Glutamatergic neuron (in vitro differentiated cells): ENCODE data around the gene FAT1. TPM values are rescaled to one million over a fixed set of nuclear protein-coding genes. Genes with fewer than 3 reads are reported as not detected.

Experiments
- DNase-seq: peaks from one replicate; pipeline ENCODE4 v3.0.0; 2022
- H3K27ac Mint-ChIP-seq: one replicate; pipeline ENCODE4 v1.8.0; 2020; ENCODE audit warnings: mild to moderate bottlenecking, mixed read lengths, inconsistent platforms; ENCODE audit not compliant: unreplicated experiment
- H3K27me3 Mint-ChIP-seq: one replicate; pipeline ENCODE4 v1.8.0; 2020; ENCODE audit warnings: mild to moderate bottlenecking, moderate library complexity, mixed read lengths, inconsistent platforms; ENCODE audit not compliant: unreplicated experiment
- H3K36me3 Mint-ChIP-seq: one replicate; pipeline ENCODE4 v1.8.0; 2020; ENCODE audit warnings: mild to moderate bottlenecking, mixed read lengths, inconsistent platforms; ENCODE audit not compliant: unreplicated experiment
- H3K4me1 Mint-ChIP-seq: one replicate; pipeline ENCODE4 v1.8.0; 2020; ENCODE audit warnings: mild to moderate bottlenecking, low read depth, mixed read lengths, inconsistent platforms; ENCODE audit not compliant: unreplicated experiment
- H3K4me3 Mint-ChIP-seq: one replicate; pipeline ENCODE4 v1.8.0; 2020; ENCODE audit warnings: mild to moderate bottlenecking, mixed read lengths, inconsistent platforms; ENCODE audit not compliant: unreplicated experiment
- H3K9me3 Mint-ChIP-seq: one replicate; pipeline ENCODE4 v1.8.0; 2020; ENCODE audit warnings: mild to moderate bottlenecking, moderate library complexity, mixed read lengths, inconsistent platforms; ENCODE audit not compliant: unreplicated experiment
- total RNA-seq: library from RNA; stranded (reverse); fragmentation: NEBNext Ultra II Directional; extraction: Animal tissue kit (Norgen Biotek cat#: 25700); gene quantifications from one replicate; pipeline ENCODE4 v1.2.1, GENCODE V29; 2021; ENCODE audit not compliant: unreplicated experiment
- TF ChIP-seq, protein P1 (sequence below): fragments of 200-600 bp; sonication (generic); IDR thresholded peaks from one replicate; pipeline ENCODE4 v1.5.0; 2021; ENCODE audit not compliant: partially characterized antibody, unreplicated experiment

The FAT1 gene
- total RNA-seq, 1 donor from 2014 or later: 34.3 TPM

DNA sequence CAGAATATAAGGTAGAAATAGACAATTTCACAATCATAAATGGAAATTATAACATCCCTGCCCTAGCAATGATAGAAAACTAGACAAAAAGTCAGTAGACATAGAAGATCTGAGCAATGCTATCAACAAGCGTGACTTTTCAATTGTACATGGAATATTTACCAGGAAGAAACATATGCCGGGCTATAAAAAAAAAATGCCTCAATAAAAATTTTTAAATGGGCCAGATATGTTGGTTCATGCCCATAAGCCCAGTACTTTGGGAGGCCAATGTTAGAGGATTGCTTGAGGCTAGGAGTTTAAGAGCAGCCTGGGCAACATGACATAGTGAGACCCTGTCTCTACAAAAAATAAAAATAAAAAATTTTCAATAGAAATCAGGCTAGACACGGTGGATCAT lies 163.0 kb downstream of the FAT1 start:
- H3K36me3 Mint-ChIP-seq: no peaks in the 10 kb centered on the region
- no peak overlapping the region for H3K4me3 Mint-ChIP-seq
- no peak for DNase-seq
- H3K4me1 Mint-ChIP-seq: peaks cover 16% of the 10 kb centered on the region
- TF ChIP-seq, protein P1, sequence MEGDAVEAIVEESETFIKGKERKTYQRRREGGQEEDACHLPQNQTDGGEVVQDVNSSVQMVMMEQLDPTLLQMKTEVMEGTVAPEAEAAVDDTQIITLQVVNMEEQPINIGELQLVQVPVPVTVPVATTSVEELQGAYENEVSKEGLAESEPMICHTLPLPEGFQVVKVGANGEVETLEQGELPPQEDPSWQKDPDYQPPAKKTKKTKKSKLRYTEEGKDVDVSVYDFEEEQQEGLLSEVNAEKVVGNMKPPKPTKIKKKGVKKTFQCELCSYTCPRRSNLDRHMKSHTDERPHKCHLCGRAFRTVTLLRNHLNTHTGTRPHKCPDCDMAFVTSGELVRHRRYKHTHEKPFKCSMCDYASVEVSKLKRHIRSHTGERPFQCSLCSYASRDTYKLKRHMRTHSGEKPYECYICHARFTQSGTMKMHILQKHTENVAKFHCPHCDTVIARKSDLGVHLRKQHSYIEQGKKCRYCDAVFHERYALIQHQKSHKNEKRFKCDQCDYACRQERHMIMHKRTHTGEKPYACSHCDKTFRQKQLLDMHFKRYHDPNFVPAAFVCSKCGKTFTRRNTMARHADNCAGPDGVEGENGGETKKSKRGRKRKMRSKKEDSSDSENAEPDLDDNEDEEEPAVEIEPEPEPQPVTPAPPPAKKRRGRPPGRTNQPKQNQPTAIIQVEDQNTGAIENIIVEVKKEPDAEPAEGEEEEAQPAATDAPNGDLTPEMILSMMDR: no peak
- no peak overlapping the region for H3K27ac Mint-ChIP-seq
- H3K27me3 Mint-ChIP-seq: peaks cover 5% of the 10 kb centered on the region
- H3K9me3 Mint-ChIP-seq: peaks cover 5% of the 10 kb centered on the region

DNA sequence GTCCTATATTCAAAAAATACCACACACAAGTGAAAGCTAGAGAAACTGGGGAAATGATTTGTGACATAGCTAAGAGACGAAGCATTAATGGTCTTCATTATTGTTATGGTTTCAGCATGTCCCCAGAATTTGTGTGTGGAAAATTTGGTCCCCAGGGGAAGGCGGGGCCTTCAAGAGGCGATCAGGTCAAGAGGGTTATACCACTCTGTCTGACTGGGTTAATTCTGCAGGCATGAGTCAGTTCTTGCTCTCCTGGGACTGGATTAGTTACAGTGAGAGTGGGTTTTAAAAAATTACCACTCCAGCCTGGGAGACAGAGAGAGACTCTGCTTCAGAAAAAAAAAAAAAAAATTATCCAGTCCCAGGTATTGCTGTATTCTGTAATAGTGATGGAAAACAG lies 166.2 kb downstream of the FAT1 start:
- no peak overlapping the region for H3K27ac Mint-ChIP-seq
- H3K4me1 Mint-ChIP-seq: peaks cover 17% of the 10 kb centered on the region
- no peak overlapping the region for H3K4me3 Mint-ChIP-seq
- H3K27me3 Mint-ChIP-seq: peaks cover 8% of the 10 kb centered on the region
- H3K36me3 Mint-ChIP-seq: no peaks in the 10 kb centered on the region
- TF ChIP-seq, protein P1: no peak
- H3K9me3 Mint-ChIP-seq: peaks cover 3% of the 10 kb centered on the region
- peak; percentile 66 for DNase-seq

- peaks cover 8% of the 10 kb centered on the region for H3K27me3 Mint-ChIP-seq
- no peak overlapping the region for H3K4me3 Mint-ChIP-seq
- no peak overlapping the region for H3K27ac Mint-ChIP-seq
- peaks cover 3% of the 10 kb centered on the region for H3K9me3 Mint-ChIP-seq
- no peak for DNase-seq
- H3K4me1 Mint-ChIP-seq: peaks cover 17% of the 10 kb centered on the region
- TF ChIP-seq, protein P1: no peak
- no peaks in the 10 kb centered on the region for H3K36me3 Mint-ChIP-seq
These were observed 166.6 kb downstream of the FAT1 start for GRCh38 chr4:186557061-186557460.

DNA sequence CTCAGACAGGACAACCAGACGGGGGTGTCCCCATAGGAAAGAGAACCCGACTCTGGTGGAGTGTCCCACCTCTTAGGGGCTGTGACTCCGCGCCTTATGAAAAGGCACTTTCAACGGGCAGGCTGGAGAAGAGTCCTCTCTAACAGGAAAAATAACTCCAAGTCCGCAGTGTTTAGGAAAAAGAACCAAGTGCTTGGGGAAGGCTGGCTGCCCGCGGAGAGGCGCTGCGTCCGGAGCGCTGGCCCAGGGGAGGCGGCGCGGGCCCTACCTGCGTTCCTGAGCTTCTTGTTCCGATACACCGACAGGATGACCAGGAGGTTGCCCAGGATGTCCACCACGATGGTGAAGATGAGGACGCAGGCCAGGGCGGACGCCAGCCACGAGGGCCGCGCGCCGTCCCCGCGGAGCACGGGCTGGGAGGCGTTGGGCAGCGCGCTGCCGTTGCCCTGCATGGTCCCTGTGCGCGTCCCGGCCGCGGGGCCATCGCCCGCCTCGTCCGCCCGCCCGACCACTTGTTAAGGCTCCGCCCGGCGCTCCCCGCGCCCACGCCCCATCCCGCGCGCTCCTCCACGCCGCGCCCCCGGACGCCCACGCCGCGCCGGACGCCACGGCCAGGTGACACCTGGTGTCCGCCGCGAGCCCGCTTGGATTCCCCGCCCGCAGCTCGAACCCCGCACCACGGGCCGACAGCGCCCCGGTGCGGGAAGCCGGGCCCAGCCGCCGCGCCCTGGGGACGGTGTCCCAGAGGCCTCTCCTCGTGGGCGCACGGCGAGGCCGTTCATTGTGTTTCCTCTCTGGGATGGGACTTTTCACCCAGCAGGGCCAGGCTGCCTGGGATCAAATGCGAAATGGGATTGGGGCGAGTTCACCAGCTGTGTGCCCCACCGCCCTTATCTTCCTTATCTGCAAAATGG lies 168.5 kb downstream of the FAT1 start, which contains the start of gene MTNR1A:
MTNR1A (minus strand) TSS at position 654 of the 914 bp plus-strand sequence; CDS start at position 452, 202 bp downstream.
- peak; percentile 49 for DNase-seq
- Mint-ChIP-seq H3K4me1 (peaks cover 17% of the 10 kb centered on the region), H3K4me3 (peak within 1 kb of the TSS; percentile 89), H3K27me3 (peaks cover 8% of the 10 kb centered on the region), H3K36me3 (no peaks in the 10 kb centered on the region), H3K9me3 (peaks cover 3% of the 10 kb centered on the region), H3K27ac (no peak within 1 kb of the TSS)
- TF ChIP-seq, protein P1: no peak

DNA sequence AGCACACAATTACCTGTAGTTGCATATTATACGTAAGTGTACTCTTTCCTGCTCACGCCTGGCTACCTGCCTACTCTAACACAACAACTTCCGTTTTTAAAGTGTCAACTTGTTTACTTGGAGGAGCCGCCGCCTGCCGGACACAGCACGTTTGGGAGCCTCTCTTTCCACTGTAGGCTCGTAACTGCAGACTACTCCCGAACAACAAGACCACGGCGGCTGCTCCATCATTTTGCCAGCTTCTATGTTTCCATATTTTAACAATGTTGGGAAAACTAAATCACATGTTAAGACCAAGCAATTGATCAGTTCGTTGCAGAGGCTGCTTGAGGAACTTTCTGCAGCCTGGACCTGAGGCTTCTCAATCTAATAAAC lies 169.1 kb downstream of the FAT1 start:
- Mint-ChIP-seq H3K4me1 (peaks cover 17% of the 10 kb centered on the region), H3K4me3 (peak overlapping the region; percentile 83), H3K9me3 (peaks cover 3% of the 10 kb centered on the region), H3K27ac (no peak overlapping the region), H3K36me3 (no peaks in the 10 kb centered on the region), H3K27me3 (peaks cover 8% of the 10 kb centered on the region)
- TF ChIP-seq, protein P1: no peak
- DNase-seq: no peak
